Stomach (tissue), 4 donors: ENCODE results near the gene NUCB2.

Source experiments
- EP300 ChIP-seq: sonication (generic); formaldehyde crosslinking; IDR thresholded peaks from one replicate; pipeline ENCODE4 v1.6.1; 2017; ENCODE audit warnings: antibody characterized with exemption
- POLR2A ChIP-seq, 4 donors: fragments of 450-650 bp; IDR thresholded peaks; one replicate each; pipeline ENCODE4 v1.6.1; 2016; ENCODE audit warnings: antibody characterized with exemption in 4 of 4, control low read depth in 2 of 4, mild to moderate bottlenecking in 1 of 4, moderate library complexity in 1 of 4
- TF ChIP-seq, protein P1 (sequence below), 7 experiments: fragments of 450-650 bp in 4 of 7; fragments of 200-600 bp in 3 of 7; sonication (generic) in 3 of 7; IDR thresholded peaks; one replicate each; pipeline ENCODE4 v1.5.1; 2016 to 2019; ENCODE audit warnings: antibody characterized with exemption in 7 of 7, control low read depth in 2 of 7, mild to moderate bottlenecking in 1 of 7

DNA sequence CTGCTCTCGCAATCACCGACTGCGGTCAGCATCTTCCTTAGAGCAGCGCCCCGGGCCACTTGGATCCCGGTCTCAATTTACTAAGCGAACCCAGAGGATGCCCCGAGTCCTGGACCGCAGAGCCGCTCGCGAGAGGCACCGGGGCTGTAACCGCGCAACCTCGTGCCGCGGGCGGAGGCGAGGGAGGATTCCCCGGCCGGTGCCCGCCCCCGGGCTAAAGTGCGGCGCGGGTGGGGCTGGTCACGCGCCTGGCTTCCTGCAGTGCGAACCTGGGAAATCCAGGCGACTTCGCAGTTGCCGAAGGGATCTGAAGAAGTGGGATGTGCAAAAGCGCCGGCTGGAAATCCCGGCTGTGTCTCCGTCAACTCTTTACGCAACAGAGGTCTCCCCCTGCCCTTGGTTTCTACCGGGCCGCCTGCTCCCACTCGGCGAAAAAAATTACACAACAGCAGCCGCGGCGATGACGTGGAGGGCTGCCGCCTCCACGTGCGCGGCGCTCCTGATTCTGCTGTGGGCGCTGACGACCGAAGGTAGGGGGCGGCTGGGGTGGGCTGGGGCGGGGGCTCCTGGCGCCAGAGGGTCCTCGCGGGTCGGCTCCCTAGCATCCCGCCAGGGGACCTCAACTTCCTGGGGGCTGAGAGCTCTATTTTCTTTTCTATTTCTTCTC, 75.1 kb downstream of the NUCB2 start, which contains the start of gene NCR3LG1:
- TF ChIP-seq POLR2A (IDR thresholded peaks at IDR 0.05): no peak
- TF ChIP-seq, protein P1, sequence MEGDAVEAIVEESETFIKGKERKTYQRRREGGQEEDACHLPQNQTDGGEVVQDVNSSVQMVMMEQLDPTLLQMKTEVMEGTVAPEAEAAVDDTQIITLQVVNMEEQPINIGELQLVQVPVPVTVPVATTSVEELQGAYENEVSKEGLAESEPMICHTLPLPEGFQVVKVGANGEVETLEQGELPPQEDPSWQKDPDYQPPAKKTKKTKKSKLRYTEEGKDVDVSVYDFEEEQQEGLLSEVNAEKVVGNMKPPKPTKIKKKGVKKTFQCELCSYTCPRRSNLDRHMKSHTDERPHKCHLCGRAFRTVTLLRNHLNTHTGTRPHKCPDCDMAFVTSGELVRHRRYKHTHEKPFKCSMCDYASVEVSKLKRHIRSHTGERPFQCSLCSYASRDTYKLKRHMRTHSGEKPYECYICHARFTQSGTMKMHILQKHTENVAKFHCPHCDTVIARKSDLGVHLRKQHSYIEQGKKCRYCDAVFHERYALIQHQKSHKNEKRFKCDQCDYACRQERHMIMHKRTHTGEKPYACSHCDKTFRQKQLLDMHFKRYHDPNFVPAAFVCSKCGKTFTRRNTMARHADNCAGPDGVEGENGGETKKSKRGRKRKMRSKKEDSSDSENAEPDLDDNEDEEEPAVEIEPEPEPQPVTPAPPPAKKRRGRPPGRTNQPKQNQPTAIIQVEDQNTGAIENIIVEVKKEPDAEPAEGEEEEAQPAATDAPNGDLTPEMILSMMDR (IDR thresholded peaks at IDR 0.05): no peak
- no peak for TF ChIP-seq EP300
